GM12873 (cell line): ENCODE measurements around the gene PAK5.

Experiments
- TF ChIP-seq, protein P1 (sequence below): IDR thresholded peaks from 2 replicates; pipeline ENCODE4 v1.5.1; 2012; ENCODE audit warnings: low read depth, mild to moderate bottlenecking, moderate library complexity, low read length, control low read depth; ENCODE audit not compliant: insufficient read depth; ENCODE audit errors: missing control alignments

Gene PAK5

DNA sequence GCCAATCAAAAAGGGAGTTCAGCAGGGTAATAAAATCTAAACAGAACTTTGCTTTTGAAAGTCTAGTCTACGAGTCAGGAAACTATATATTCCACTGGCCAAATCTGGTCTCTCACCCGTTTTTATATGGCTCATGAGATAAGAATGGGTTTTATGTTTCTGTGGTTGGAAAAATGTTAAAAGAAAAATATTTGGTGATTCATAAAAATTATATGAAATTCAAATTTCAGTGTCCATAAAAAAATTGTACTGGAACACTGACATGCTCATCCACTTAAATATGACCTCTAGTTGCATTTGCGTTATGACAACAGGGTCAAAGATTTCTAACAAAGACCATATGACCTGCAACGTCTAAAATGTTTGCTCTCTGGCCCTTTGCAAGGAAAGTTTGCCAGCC lies 346.8 kb downstream of the PAK5 start:
- TF ChIP-seq, protein P1, sequence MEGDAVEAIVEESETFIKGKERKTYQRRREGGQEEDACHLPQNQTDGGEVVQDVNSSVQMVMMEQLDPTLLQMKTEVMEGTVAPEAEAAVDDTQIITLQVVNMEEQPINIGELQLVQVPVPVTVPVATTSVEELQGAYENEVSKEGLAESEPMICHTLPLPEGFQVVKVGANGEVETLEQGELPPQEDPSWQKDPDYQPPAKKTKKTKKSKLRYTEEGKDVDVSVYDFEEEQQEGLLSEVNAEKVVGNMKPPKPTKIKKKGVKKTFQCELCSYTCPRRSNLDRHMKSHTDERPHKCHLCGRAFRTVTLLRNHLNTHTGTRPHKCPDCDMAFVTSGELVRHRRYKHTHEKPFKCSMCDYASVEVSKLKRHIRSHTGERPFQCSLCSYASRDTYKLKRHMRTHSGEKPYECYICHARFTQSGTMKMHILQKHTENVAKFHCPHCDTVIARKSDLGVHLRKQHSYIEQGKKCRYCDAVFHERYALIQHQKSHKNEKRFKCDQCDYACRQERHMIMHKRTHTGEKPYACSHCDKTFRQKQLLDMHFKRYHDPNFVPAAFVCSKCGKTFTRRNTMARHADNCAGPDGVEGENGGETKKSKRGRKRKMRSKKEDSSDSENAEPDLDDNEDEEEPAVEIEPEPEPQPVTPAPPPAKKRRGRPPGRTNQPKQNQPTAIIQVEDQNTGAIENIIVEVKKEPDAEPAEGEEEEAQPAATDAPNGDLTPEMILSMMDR: no peak

DNA sequence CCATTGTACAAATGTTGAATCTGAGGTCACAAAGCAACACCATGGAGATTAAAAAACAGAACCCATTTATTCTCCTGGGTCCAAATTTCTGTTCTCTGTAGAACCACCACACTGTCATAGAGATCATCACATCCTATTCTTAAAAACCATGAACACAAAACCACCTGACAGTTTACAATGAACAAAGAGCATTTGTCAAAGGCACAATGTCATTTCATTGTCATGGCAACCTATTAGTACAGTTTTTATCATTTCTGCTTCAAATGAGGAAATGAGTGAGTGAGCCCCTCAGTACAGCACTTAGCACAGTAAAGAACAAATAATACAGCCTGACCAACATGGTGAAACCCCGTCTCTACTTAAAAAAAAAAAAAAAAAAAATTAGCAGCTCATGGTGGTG lies 347.6 kb downstream of the PAK5 start:
- TF ChIP-seq, protein P1: no peak

DNA sequence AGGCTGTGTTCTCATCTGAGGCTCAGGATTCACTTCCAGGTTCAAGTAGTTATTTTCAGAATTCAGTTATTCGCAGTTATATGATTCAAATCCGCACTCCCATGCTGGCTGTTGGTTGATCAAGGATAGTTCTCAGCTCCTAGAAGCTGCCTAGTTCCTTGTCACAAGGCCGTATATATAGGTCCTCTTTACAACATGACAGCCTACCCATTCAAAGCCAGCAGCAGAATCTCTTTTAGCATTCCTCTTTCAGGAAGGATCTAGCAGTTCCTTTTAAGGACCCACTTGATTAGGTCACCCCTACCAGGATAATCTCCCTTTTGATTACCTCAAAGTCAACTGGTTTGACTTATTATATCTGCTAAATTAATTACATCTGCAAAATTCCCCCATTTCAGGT lies 348.2 kb downstream of the PAK5 start:
- TF ChIP-seq, protein P1: no peak

DNA sequence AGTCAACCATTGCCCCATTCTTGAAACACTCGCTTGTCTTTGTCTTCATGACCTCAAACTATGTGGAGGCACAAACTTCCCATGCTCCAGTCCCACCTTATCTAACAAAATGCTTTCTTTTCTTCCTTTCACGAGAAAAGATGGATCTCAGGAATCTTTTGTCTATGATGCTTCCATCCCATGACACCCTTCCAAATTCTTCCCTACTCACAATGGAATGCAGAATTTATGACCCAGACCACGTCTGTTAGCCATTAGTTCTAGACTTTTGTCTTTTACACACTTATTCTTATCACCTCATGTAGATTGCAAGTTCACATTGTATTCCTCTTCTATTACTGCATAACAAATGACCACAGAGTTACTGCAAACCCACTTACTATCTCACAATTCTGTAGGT lies 348.7 kb downstream of the PAK5 start:
- TF ChIP-seq, protein P1: no peak

DNA sequence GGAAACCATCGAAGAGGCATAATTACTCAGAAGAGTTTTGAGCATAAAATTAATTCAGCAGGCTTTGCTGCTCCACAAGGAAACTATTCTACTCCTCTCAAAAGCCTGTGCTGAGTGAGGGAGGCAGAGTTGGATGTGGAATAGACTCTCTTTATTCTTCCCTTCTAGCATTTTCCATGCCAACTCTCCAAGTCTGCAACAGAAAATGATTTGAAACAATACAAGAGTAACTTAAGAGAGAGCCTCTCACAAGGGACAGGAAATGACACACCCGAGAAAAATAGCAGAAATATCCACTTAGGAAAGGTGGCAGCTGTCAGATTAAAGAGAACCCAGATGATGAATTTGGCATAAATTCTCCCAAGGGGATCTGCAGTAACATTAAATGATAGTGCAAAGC lies 350.8 kb downstream of the PAK5 start:
- TF ChIP-seq, protein P1: no peak
